Measurements from ENCODE around the gene SLC12A2.

DNA sequence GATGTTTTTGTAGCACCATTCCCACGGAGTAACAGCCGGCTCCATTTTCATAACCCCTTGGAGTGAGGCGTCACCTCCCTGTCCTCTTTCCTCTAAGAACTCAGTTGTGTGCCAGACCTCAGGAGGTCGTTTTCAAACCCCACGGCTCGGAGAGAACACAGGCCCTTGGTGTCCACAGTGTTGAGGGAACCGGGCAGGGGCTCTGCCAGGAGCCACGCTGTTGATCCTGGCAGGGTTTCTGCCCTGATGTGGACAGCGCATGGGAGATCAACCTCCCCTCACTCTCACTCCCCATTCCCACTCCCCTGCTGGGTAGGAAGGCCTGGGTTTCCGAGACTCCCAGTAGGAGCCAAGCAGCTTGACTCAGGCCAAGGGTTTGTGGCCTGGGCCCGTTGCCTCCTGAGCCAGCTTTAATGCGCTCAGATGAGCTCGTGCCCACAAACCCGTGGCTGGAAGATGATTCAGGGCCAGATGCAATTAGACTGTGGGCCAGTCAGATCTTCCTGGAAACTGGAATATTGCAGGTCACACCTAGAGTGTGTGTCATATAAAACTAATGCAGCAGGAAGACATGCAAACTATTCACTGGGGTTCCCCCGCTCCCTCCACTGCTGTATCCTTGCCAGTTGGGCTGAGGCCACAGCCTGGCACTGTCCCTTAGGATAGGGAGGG, 133.4 kb downstream of the SLC12A2 start:
- TF ChIP-seq, protein P1, sequence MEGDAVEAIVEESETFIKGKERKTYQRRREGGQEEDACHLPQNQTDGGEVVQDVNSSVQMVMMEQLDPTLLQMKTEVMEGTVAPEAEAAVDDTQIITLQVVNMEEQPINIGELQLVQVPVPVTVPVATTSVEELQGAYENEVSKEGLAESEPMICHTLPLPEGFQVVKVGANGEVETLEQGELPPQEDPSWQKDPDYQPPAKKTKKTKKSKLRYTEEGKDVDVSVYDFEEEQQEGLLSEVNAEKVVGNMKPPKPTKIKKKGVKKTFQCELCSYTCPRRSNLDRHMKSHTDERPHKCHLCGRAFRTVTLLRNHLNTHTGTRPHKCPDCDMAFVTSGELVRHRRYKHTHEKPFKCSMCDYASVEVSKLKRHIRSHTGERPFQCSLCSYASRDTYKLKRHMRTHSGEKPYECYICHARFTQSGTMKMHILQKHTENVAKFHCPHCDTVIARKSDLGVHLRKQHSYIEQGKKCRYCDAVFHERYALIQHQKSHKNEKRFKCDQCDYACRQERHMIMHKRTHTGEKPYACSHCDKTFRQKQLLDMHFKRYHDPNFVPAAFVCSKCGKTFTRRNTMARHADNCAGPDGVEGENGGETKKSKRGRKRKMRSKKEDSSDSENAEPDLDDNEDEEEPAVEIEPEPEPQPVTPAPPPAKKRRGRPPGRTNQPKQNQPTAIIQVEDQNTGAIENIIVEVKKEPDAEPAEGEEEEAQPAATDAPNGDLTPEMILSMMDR (IDR thresholded peaks at IDR 0.05) = no peak
- TF ChIP-seq EP300 (IDR thresholded peaks at IDR 0.05) = no peak
- TF ChIP-seq POLR2A (IDR thresholded peaks at IDR 0.05) = no peak

Measured in stomach (tissue), 4 donors.